Vagina (tissue), 2 donors: ENCODE data around the gene USP38. TPM values are rescaled to one million over a fixed set of nuclear protein-coding genes. Genes with fewer than 3 reads are reported as not detected.

Experiments
- DNase-seq, 2 donors: peaks; one replicate each; pipeline ENCODE4 v3.0.0-alpha.2; 2017; ENCODE audit errors: extremely low spot score in 2 of 2
- H3K27ac ChIP-seq: fragments of 200-600 bp; sonication (generic); one replicate; pipeline ENCODE4 v1.5.1; 2019
- H3K27me3 ChIP-seq: fragments of 200-600 bp; sonication (generic); one replicate; pipeline ENCODE4 v1.5.1; 2019
- H3K36me3 ChIP-seq, 2 donors: fragments of 200-600 bp; sonication (generic); one replicate each; pipeline ENCODE4 v1.5.1; 2017 to 2019
- H3K4me1 ChIP-seq: fragments of 200-600 bp; sonication (generic); one replicate; pipeline ENCODE4 v1.5.1; 2019
- H3K4me3 ChIP-seq, 2 donors: fragments of 200-600 bp; sonication (generic); 1 replicate in 1 of 2; 2 replicates in 1 of 2; pipeline ENCODE4 v1.5.1; 2016 to 2019
- H3K9me3 ChIP-seq: fragments of 200-600 bp; sonication (generic); one replicate; pipeline ENCODE4 v1.5.1; 2019
- POLR2A ChIP-seq, 2 donors: fragments of 450-650 bp; IDR thresholded peaks; one replicate each; pipeline ENCODE4 v1.6.1; 2017; ENCODE audit warnings: antibody characterized with exemption in 2 of 2, mild to moderate bottlenecking in 2 of 2, moderate library complexity in 2 of 2
- POLR2AphosphoS5 ChIP-seq, 2 donors: sonication (generic); formaldehyde crosslinking; IDR thresholded peaks; one replicate each; pipeline ENCODE4 v1.9.0; 2017; ENCODE audit warnings: antibody characterized with exemption in 2 of 2, mild to moderate bottlenecking in 2 of 2, low read depth in 1 of 2; ENCODE audit not compliant: insufficient read depth in 1 of 2
- intact Hi-C: fragments of 100-400 bp; cut with DNase I; formaldehyde crosslinking; loops from one replicate; pipeline ENCODE4 v1.15.1; 2023
- total RNA-seq: library from RNA; depleted of rRNA; stranded (reverse); fragments of >200 nt; gene quantifications from one replicate; pipeline ENCODE4 v1.2.3, GENCODE V29; 2016
- TF ChIP-seq, protein P1 (sequence below), 3 experiments: fragments of 450-650 bp in 2 of 3; fragments of 200-600 bp in 1 of 3; sonication (generic) in 1 of 3; IDR thresholded peaks; one replicate each; pipeline ENCODE4 v1.5.1; 2017 to 2019; ENCODE audit warnings: antibody characterized with exemption in 3 of 3, mild to moderate bottlenecking in 2 of 3, moderate library complexity in 2 of 3

Gene USP38
- total RNA-seq, 1 donor from 2014 or later: 14.7 TPM

DNA sequence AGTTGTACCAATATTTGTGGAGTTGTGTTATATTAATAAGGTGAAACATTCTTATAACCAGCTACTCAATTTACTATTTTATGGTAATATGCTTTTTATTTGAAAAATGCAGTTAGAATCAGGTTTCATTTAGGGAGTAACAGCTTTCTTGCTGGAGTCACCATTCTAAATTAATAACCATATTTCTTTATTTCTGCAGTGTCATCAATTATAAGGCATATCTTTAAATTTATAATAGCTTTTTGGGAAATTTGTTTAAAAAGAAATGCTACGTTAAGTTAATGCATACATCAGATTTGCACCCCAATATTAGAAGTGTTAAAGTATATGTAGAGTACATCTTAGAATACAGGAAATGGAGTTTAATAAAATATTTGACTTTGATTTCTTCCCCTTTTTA is 18.9 kb downstream of the USP38 start:
- intact Hi-C loops: loop anchor here (5.0 to 10.0 kb wide), 2 partner anchors 131 to 279 kb away; partner anchors contain the start of gene GAB1
- Histone ChIP-seq H3K4me3 (no peak overlapping the region), H3K9me3 (no peaks in the 10 kb centered on the region), H3K36me3 (peaks cover 0 to 35% of the 10 kb centered on the region in 2 donors), H3K27ac (no peak overlapping the region), H3K27me3 (no peaks in the 10 kb centered on the region), H3K4me1 (no peaks in the 10 kb centered on the region)
- no peak for DNase-seq
- TF ChIP-seq POLR2AphosphoS5 (IDR thresholded peaks at IDR 0.05; ENCODE audit: insufficient read depth in 1 of 2, low read depth in 1 of 2) (no peak), POLR2A (IDR thresholded peaks at IDR 0.05) (no peak)
- TF ChIP-seq, protein P1, sequence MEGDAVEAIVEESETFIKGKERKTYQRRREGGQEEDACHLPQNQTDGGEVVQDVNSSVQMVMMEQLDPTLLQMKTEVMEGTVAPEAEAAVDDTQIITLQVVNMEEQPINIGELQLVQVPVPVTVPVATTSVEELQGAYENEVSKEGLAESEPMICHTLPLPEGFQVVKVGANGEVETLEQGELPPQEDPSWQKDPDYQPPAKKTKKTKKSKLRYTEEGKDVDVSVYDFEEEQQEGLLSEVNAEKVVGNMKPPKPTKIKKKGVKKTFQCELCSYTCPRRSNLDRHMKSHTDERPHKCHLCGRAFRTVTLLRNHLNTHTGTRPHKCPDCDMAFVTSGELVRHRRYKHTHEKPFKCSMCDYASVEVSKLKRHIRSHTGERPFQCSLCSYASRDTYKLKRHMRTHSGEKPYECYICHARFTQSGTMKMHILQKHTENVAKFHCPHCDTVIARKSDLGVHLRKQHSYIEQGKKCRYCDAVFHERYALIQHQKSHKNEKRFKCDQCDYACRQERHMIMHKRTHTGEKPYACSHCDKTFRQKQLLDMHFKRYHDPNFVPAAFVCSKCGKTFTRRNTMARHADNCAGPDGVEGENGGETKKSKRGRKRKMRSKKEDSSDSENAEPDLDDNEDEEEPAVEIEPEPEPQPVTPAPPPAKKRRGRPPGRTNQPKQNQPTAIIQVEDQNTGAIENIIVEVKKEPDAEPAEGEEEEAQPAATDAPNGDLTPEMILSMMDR (IDR thresholded peaks at IDR 0.05): no peak

DNA sequence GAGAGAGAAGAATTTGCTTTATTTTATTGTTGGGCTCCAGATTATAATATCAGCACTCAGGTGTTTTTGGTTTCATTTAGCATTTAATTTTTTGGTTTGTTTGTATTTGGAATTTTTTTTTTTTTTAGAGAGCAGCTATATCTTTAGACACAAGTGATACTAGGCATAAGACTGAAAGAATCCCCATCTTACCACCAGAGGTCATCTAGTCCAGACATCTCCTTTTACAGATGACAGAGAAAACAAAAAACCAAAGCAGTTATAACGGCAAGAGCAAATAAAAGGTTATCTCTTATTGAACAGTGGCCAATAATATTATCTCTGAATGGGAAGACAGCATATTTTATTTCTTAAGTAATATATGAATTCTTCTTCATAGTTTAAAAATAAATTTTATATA is 22.8 kb downstream of the USP38 start:
- TF ChIP-seq POLR2AphosphoS5 (IDR thresholded peaks at IDR 0.05; ENCODE audit: insufficient read depth in 1 of 2, low read depth in 1 of 2): no peak
- TF ChIP-seq, protein P1 (IDR thresholded peaks at IDR 0.05): no peak
- no peak for TF ChIP-seq POLR2A (IDR thresholded peaks at IDR 0.05)
- Histone ChIP-seq H3K4me3 (no peak overlapping the region), H3K9me3 (no peaks in the 10 kb centered on the region), H3K27me3 (no peaks in the 10 kb centered on the region), H3K27ac (no peak overlapping the region), H3K36me3 (peaks cover 0 to 31% of the 10 kb centered on the region in 2 donors), H3K4me1 (no peaks in the 10 kb centered on the region)
- intact Hi-C loops: loop anchor here (10.0 kb wide), 1 partner anchor 127 kb away; the partner anchor contains the start of gene GAB1
- DNase-seq: no peak

DNA sequence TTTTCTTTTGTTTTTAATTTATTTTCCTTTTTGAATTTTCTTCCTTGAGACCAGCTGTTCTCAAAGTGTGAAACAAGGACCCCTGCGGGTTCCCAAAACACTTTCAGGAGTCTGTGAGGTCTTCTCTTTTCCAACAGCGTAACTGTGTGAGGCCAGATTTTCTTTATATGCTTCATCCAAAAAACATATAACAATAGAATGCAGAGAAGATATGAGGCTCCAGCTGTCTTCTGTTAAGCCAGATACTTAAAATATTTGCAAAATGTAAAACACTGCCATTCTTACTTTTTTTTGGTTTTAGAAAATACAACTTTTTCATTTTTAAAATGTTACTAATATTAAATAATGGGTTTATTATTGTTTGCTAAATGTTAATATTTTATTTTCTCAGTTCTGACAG is 27.8 kb downstream of the USP38 start:
- Histone ChIP-seq H3K27me3 (no peaks in the 10 kb centered on the region), H3K4me3 (no peak overlapping the region), H3K27ac (no peak overlapping the region), H3K36me3 (peaks cover 0 to 18% of the 10 kb centered on the region in 2 donors), H3K9me3 (no peaks in the 10 kb centered on the region), H3K4me1 (no peaks in the 10 kb centered on the region)
- DNase-seq: no peak
- intact Hi-C loops: no loop called here
- TF ChIP-seq, protein P1 (IDR thresholded peaks at IDR 0.05): no peak
- TF ChIP-seq POLR2A (IDR thresholded peaks at IDR 0.05): no peak
- TF ChIP-seq POLR2AphosphoS5 (IDR thresholded peaks at IDR 0.05; ENCODE audit: insufficient read depth in 1 of 2, low read depth in 1 of 2): no peak

DNA sequence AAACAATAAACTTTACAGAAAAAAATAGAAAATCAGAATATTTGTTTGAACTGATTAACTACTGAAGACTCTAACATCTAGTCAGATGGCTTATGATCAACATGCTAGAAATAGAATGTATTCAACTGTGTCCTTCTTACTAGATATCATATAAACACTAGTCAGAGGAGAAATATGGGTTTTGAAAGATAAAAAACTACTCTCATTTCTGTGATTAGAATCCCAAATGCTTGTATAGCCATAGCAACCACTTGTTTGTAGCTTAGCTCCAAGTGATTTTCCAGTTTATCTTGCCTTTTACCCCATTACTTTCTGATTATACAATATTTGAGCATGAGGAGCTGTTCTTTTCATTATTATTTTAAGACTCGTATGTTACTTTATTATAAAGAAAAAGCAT is 31.2 kb downstream of the USP38 start:
- no peak overlapping the region for H3K27ac ChIP-seq
- H3K4me1 ChIP-seq: no peaks in the 10 kb centered on the region
- TF ChIP-seq POLR2A (IDR thresholded peaks at IDR 0.05) (no peak), POLR2AphosphoS5 (IDR thresholded peaks at IDR 0.05; ENCODE audit: insufficient read depth in 1 of 2, low read depth in 1 of 2) (no peak)
- TF ChIP-seq, protein P1 (IDR thresholded peaks at IDR 0.05): no peak
- no peaks in the 10 kb centered on the region for H3K9me3 ChIP-seq
- no peak overlapping the region for H3K4me3 ChIP-seq
- DNase-seq: no peak
- no peaks in the 10 kb centered on the region for H3K27me3 ChIP-seq
- peaks cover 0 to 12% of the 10 kb centered on the region in 2 donors for H3K36me3 ChIP-seq
- intact Hi-C loops: no loop called here

DNA sequence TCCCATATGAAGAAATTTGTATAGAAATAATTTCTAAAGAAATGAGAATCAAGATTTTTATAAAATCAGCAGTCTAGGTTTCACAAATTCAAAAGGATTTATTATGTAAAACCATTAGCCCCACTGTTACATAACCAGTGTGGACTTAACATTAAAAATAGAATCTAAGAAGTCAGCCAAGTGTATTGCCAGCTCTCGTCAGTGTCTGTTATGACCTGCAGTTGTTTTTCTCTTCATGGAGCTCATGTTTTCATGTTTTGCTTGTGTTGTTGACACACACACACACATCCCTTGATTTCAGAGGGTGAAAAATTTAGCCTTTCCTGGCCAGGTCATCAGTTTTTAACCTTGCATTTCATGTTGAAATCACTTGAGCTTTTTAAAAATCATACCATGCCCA is 39.5 kb downstream of the USP38 start:
- intact Hi-C loops: no loop called here
- Histone ChIP-seq H3K27ac (no peak overlapping the region), H3K9me3 (no peaks in the 10 kb centered on the region), H3K36me3 (no peaks in the 10 kb centered on the region), H3K27me3 (no peaks in the 10 kb centered on the region), H3K4me1 (no peaks in the 10 kb centered on the region), H3K4me3 (no peak overlapping the region)
- no peak for DNase-seq
- no peak for TF ChIP-seq POLR2AphosphoS5 (IDR thresholded peaks at IDR 0.05; ENCODE audit: insufficient read depth in 1 of 2, low read depth in 1 of 2)
- TF ChIP-seq POLR2A (IDR thresholded peaks at IDR 0.05): no peak
- TF ChIP-seq, protein P1 (IDR thresholded peaks at IDR 0.05): no peak
